ENCODE measurements around the gene MELTF.

The MELTF gene

GRCh38 chr3:196967412-196968232, 62.0 kb downstream of the MELTF start:
- Histone ChIP-seq H3K79me2 (ENCODE audit: insufficient read depth, low read depth) (no peaks in the 10 kb centered on the region), H2AFZ (ENCODE audit: low read depth) (peak overlapping the region; percentile 88; the same call in 1 of the 2 replicates), H4K20me1 (ENCODE audit: insufficient read depth) (no peaks in the 10 kb centered on the region), H3K36me3 (ENCODE audit: insufficient read depth) (no peaks in the 10 kb centered on the region), H3K4me3 (IDR thresholded peaks at IDR 0.05; ENCODE audit: insufficient read depth, low read depth, low read length) (no peak overlapping the region), H3K4me1 (ENCODE audit: low read depth, poor library complexity, severe bottlenecking) (peaks cover 3% of the 10 kb centered on the region), H3K27ac (no peak overlapping the region), H3K4me2 (peak overlapping the region; percentile 90), H3K9ac (no peak overlapping the region), H3K27me3 (ENCODE audit: insufficient read depth, low read depth) (0 out of 2 replicates have a peak, but pooled peaks cover 5% of the 10 kb centered on the region)
- no peak for TF ChIP-seq CTCF (conservative IDR thresholded peaks at IDR 0.05; ENCODE audit: low read depth, low read length)

- no peak overlapping the region for H2AFZ ChIP-seq (ENCODE audit: low read depth)
- no peak overlapping the region for H3K4me2 ChIP-seq
- no peaks in the 10 kb centered on the region for H3K79me2 ChIP-seq (ENCODE audit: insufficient read depth, low read depth)
- H3K27me3 ChIP-seq (ENCODE audit: insufficient read depth, low read depth), result 0 out of 2 replicates have a peak, but pooled peaks cover 5% of the 10 kb centered on the region
- H3K36me3 ChIP-seq (ENCODE audit: insufficient read depth), result no peaks in the 10 kb centered on the region
- H3K4me3 ChIP-seq (IDR thresholded peaks at IDR 0.05; ENCODE audit: insufficient read depth, low read depth, low read length), result no peak overlapping the region
- no peak overlapping the region for H3K27ac ChIP-seq
- H3K9ac ChIP-seq, result no peak overlapping the region
- H3K4me1 ChIP-seq (ENCODE audit: low read depth, poor library complexity, severe bottlenecking), result peaks cover 3% of the 10 kb centered on the region
- no peaks in the 10 kb centered on the region for H4K20me1 ChIP-seq (ENCODE audit: insufficient read depth)
- TF ChIP-seq CTCF (conservative IDR thresholded peaks at IDR 0.05; ENCODE audit: low read depth, low read length), result no peak
These were observed 62.9 kb downstream of the MELTF start for GRCh38 chr3:196966526-196967401.

GRCh38 chr3:196965804-196966173, 63.8 kb downstream of the MELTF start:
- H3K27me3 ChIP-seq (ENCODE audit: insufficient read depth, low read depth), result 0 out of 2 replicates have a peak, but pooled peaks cover 4% of the 10 kb centered on the region
- no peak overlapping the region for H3K4me3 ChIP-seq (IDR thresholded peaks at IDR 0.05; ENCODE audit: insufficient read depth, low read depth, low read length)
- no peak overlapping the region for H2AFZ ChIP-seq (ENCODE audit: low read depth)
- H3K4me2 ChIP-seq, result no peak overlapping the region
- H3K9ac ChIP-seq, result no peak overlapping the region
- no peaks in the 10 kb centered on the region for H3K36me3 ChIP-seq (ENCODE audit: insufficient read depth)
- H3K27ac ChIP-seq, result no peak overlapping the region
- H3K4me1 ChIP-seq (ENCODE audit: low read depth, poor library complexity, severe bottlenecking), result peaks cover 3% of the 10 kb centered on the region
- no peaks in the 10 kb centered on the region for H3K79me2 ChIP-seq (ENCODE audit: insufficient read depth, low read depth)
- no peak for TF ChIP-seq CTCF (conservative IDR thresholded peaks at IDR 0.05; ENCODE audit: low read depth, low read length)
- H4K20me1 ChIP-seq (ENCODE audit: insufficient read depth), result no peaks in the 10 kb centered on the region

- Histone ChIP-seq H3K79me2 (ENCODE audit: insufficient read depth, low read depth) (no peaks in the 10 kb centered on the region), H3K27ac (no peak overlapping the region), H3K4me1 (ENCODE audit: low read depth, poor library complexity, severe bottlenecking) (peaks cover under 1% of the 10 kb centered on the region), H4K20me1 (ENCODE audit: insufficient read depth) (no peaks in the 10 kb centered on the region), H3K9ac (no peak overlapping the region), H3K4me2 (no peak overlapping the region), H3K27me3 (ENCODE audit: insufficient read depth, low read depth) (no peaks in the 10 kb centered on the region), H2AFZ (ENCODE audit: low read depth) (no peak overlapping the region), H3K4me3 (IDR thresholded peaks at IDR 0.05; ENCODE audit: insufficient read depth, low read depth, low read length) (no peak overlapping the region), H3K36me3 (ENCODE audit: insufficient read depth) (no peaks in the 10 kb centered on the region)
- TF ChIP-seq CTCF (conservative IDR thresholded peaks at IDR 0.05; ENCODE audit: low read depth, low read length), result no peak
These were observed 64.4 kb downstream of the MELTF start for GRCh38 chr3:196965112-196965803.
